GM12878 (cell line): Measurements from ENCODE around the gene TMEM217. TPM values are rescaled to one million over a fixed set of nuclear protein-coding genes. Genes with fewer than 3 reads are reported as not detected.

Experiments used
- ATAC-seq: fragments of 200-7000 bp; cut with Tn5 transposase; 3 replicates; pipeline ENCODE4 v1.9.1; 2020; ENCODE audit warnings: mild to moderate bottlenecking, moderate library complexity
- BruUV-seq: library from RNA; stranded (reverse); fragments of 400-500 nt; replicated peaks from 2 replicates; lab custom pipeline; 2021; lab: Mats Ljungman, UMichigan
- CTCF ChIA-PET: fragments of 300-600 bp; sonication (Branson Sonifier 250); formaldehyde crosslinking; extraction: SDS; loops from one replicate; lab custom pipeline; 2021; ENCODE audit warnings: inconsistent platforms; lab: Yijun Ruan, JAX
- POLR2A ChIA-PET: fragments of 350-600 bp; formaldehyde crosslinking; extraction: SDS; loops from one replicate; lab custom pipeline; 2021; ENCODE audit warnings: inconsistent platforms; lab: Charles Lee
- RAD21 ChIA-PET: fragments of 300-600 bp; sonication (Branson Sonifier 250); formaldehyde crosslinking; loops from one replicate; lab custom pipeline; 2023; ENCODE audit warnings: antibody characterized with exemption; ENCODE audit not compliant: unreplicated experiment; lab: Charles Lee
- SMC1A ChIA-PET: fragments of 300-600 bp; sonication (Branson Sonifier 250); formaldehyde crosslinking; loops from one replicate; lab custom pipeline; 2023; ENCODE audit not compliant: unreplicated experiment, uncharacterized antibody; lab: Charles Lee
- DNase-seq: peaks from one replicate; pipeline ENCODE4 v3.0.0-alpha.2; 2011; ENCODE audit warnings: low read depth, low spot score
- FAIRE-seq: peaks from 3 replicates; lab custom pipeline; 2011; peaks lifted over from hg19 to GRCh38; lab: Jason Lieb, UNC
- H2AFZ ChIP-seq: 2 replicates; pipeline ENCODE4 v1.6.0; 2011; ENCODE audit warnings: low read depth, low read length, control low read depth; ENCODE audit not compliant: control insufficient read depth
- H3K27ac ChIP-seq: 2 replicates; pipeline ENCODE4 v1.5.1; 2011; ENCODE audit warnings: control low read depth; ENCODE audit not compliant: control insufficient read depth, insufficient read depth
- H3K27me3 ChIP-seq, 2 experiments: replicated peaks in 1 of 2; 2 replicates each; pipeline versions ENCODE4 v1.6.0 to v1.6.1; 2011; ENCODE audit warnings: low read length in 1 of 2; ENCODE audit not compliant: control insufficient read depth in 2 of 2, insufficient read depth in 2 of 2
- H3K36me3 ChIP-seq, 2 experiments: 2 replicates each; pipeline ENCODE4 v1.5.1; 2011; ENCODE audit warnings: low read length in 1 of 2; ENCODE audit not compliant: control insufficient read depth in 2 of 2, insufficient read depth in 2 of 2
- H3K4me1 ChIP-seq: 2 replicates; pipeline ENCODE4 v1.6.1; 2011; ENCODE audit warnings: mild to moderate bottlenecking, low read length, moderate library complexity, mixed read lengths; ENCODE audit not compliant: control insufficient read depth, insufficient read depth
- H3K4me2 ChIP-seq: 2 replicates; pipeline ENCODE4 v1.6.0; 2011; ENCODE audit warnings: control low read depth; ENCODE audit not compliant: control insufficient read depth, insufficient read depth
- H3K4me3 ChIP-seq: fragments of 200-600 bp; sonication (generic); 2 replicates; pipeline ENCODE4 v1.5.1; 2016
- H3K79me2 ChIP-seq: 2 replicates; pipeline ENCODE4 v1.6.0; 2011; ENCODE audit warnings: low read length; ENCODE audit not compliant: control insufficient read depth, insufficient read depth
- H3K9ac ChIP-seq: 2 replicates; pipeline ENCODE4 v1.8.0; 2011; ENCODE audit warnings: low read length, control low read depth, mixed read lengths; ENCODE audit not compliant: control insufficient read depth, insufficient read depth
- H3K9me3 ChIP-seq: replicated peaks from 3 replicates; pipeline ENCODE4 v1.5.1; 2011; ENCODE audit warnings: mild to moderate bottlenecking, low read length; ENCODE audit not compliant: control insufficient read depth, insufficient read depth
- H4K20me1 ChIP-seq: 2 replicates; pipeline ENCODE4 v1.6.0; 2011; ENCODE audit not compliant: control insufficient read depth, insufficient read depth
- BMI1 ChIP-seq: fragments of 450-650 bp; IDR thresholded peaks from 2 replicates; pipeline ENCODE4 v1.6.1; 2016; ENCODE audit warnings: mild to moderate bottlenecking, moderate library complexity, borderline replicate concordance
- CREB1 ChIP-seq: IDR thresholded peaks from 2 replicates; pipeline ENCODE4 v1.6.1; 2012; ENCODE audit warnings: low read depth, mild to moderate bottlenecking, inconsistent platforms
- ESRRA ChIP-seq: IDR thresholded peaks from 2 replicates; pipeline ENCODE4 v1.6.1; 2012; ENCODE audit warnings: mild to moderate bottlenecking, low read length, improper control_type of control experiment
- FOS ChIP-seq: IDR thresholded peaks from 3 replicates; pipeline ENCODE4 v1.6.1; 2011; ENCODE audit warnings: borderline replicate concordance; ENCODE audit not compliant: insufficient read length; ENCODE audit errors: extremely low read depth
- HDAC2 ChIP-seq: fragments of 200-600 bp; sonication (generic); IDR thresholded peaks from 2 replicates; pipeline ENCODE4 v1.6.1; 2017
- HDAC6 ChIP-seq: fragments of 200-600 bp; sonication (generic); IDR thresholded peaks from one replicate; pipeline ENCODE4 v1.8.0; 2017; ENCODE audit warnings: antibody characterized with exemption; ENCODE audit not compliant: unreplicated experiment
- IRF4 ChIP-seq: IDR thresholded peaks from 2 replicates; pipeline ENCODE4 v1.6.1; 2011; ENCODE audit warnings: low read depth, low read length
- LARP7 ChIP-seq: fragments of 450-650 bp; IDR thresholded peaks from 2 replicates; pipeline ENCODE4 v1.6.1; 2017; ENCODE audit warnings: mild to moderate bottlenecking
- MYC ChIP-seq: IDR thresholded peaks from 2 replicates; pipeline ENCODE4 v1.6.1; 2011; ENCODE audit warnings: mild to moderate bottlenecking, low read length, moderate library complexity, inconsistent platforms; ENCODE audit not compliant: insufficient read depth, insufficient replicate concordance, insufficient read length, severe bottlenecking
- NFIC ChIP-seq: IDR thresholded peaks from 2 replicates; pipeline ENCODE4 v1.6.1; 2012; ENCODE audit warnings: low read depth, mild to moderate bottlenecking, inconsistent platforms, low read length, moderate library complexity
- RELA ChIP-seq: fragments of 450-650 bp; IDR thresholded peaks from 2 replicates; pipeline ENCODE4 v1.8.0; 2014; ENCODE audit warnings: borderline replicate concordance; ENCODE audit not compliant: partially characterized antibody
- RUNX3 ChIP-seq: IDR thresholded peaks from 2 replicates; pipeline ENCODE4 v1.6.1; 2012; ENCODE audit warnings: low read length, inconsistent platforms
- WRNIP1 ChIP-seq: IDR thresholded peaks from 2 replicates; pipeline ENCODE4 v1.6.1; 2011; ENCODE audit warnings: low read depth, low read length, improper control_type of control experiment, borderline replicate concordance
- ZNF217 ChIP-seq: fragments of 450-650 bp; IDR thresholded peaks from 2 replicates; pipeline ENCODE4 v1.6.1; 2017; ENCODE audit warnings: antibody characterized with exemption, mild to moderate bottlenecking
- ZZZ3 ChIP-seq: IDR thresholded peaks from 2 replicates; pipeline ENCODE4 v1.6.1; 2011; ENCODE audit warnings: low read depth; ENCODE audit not compliant: control insufficient read depth, insufficient read length
- WGBS: methylation state at CpG from one replicate; pipeline ENCODE4 v1.1.6; 2016; ENCODE audit warnings: low lambda C conversion rate; ENCODE audit not compliant: insufficient replicate concordance, insufficient coverage; ENCODE audit errors: missing lambda C conversion rate; 5-methylcytosine and 5-hydroxymethylcytosine counted together
- in situ Hi-C: fragments of 300-500 bp; cut with MboI; formaldehyde crosslinking; loops from 9 replicates; pipeline ENCODE4 v1.14.3; 2018; ENCODE audit warnings: mixed read lengths
- intact Hi-C: fragments of 100-400 bp; cut with micrococcal nuclease; formaldehyde crosslinking; loops from one replicate; pipeline ENCODE4 v1.14.2; 2022; ENCODE audit not compliant: unreplicated experiment
- polyA plus RNA-seq, 11 experiments: library from polyadenylated mRNA; depleted of rRNA in 4 of 11; unstranded in 6 of 11; stranded (reverse) in 5 of 11; fragments of >200 nt; fragmentation: Nextera tagmentation in 4 of 11; fragmentation: Illumina TruSeq in 1 of 11; extraction: Ambion mirVana in 4 of 11; extraction: Trizol in 1 of 11; gene quantifications; 1 replicate in 1 of 11; 2 replicates in 10 of 11; pipeline versions ENCODE4 v1.2.1 to v1.2.3, GENCODE V29; 2011 to 2016; ENCODE audit warnings: inconsistent platforms in 2 of 11, missing spikeins in 2 of 11, low read depth in 1 of 11
- total RNA-seq, 4 experiments: library from RNA; depleted of rRNA in 3 of 4; stranded (reverse); fragments of >200 nt in 3 of 4; fragmentation: Illumina TruSeq in 1 of 4; extraction: Trizol in 1 of 4; gene quantifications; 2 replicates each; pipeline versions ENCODE4 v1.2.1 to v1.2.3, GENCODE V29; 2013 to 2021
- TF ChIP-seq, protein P1 (sequence below): fragments of 450-650 bp; IDR thresholded peaks from 2 replicates; pipeline ENCODE4 v1.6.1; 2017; ENCODE audit warnings: mild to moderate bottlenecking
- TF ChIP-seq, protein P2 (sequence below): fragments of 150-350 bp; IDR thresholded peaks from 2 replicates; pipeline ENCODE4 v1.6.1; 2014; ENCODE audit warnings: mild to moderate bottlenecking, low read depth, low read length
- TF ChIP-seq, protein P3 (sequence below): IDR thresholded peaks from 2 replicates; pipeline ENCODE4 v1.6.1; 2012; ENCODE audit warnings: low read length, inconsistent platforms

The TMEM217 gene
- total and polyA plus RNA-seq, 10 of the 15 experiments (the other 5 are each of a cell fraction or from before 2014, with no cell fraction given) = 1.3 to 4.5 (median 2.3) TPM

DNA sequence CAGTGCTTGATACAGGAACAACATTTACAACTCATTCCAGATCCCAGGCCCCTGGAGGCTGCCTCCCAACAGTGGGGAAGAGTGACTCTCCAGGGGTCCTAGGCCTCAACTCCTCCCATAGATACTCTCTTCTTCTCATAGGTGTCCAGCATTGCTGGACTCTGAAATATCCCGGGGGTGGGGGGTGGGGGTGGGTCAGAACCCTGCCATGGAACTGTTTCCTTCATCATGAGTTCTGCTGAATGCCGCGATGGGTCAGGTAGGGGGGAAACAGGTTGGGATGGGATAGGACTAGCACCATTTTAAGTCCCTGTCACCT, 83.8 kb downstream of the TMEM217 start (continued):
- no peak for TF ChIP-seq MYC

DNA sequence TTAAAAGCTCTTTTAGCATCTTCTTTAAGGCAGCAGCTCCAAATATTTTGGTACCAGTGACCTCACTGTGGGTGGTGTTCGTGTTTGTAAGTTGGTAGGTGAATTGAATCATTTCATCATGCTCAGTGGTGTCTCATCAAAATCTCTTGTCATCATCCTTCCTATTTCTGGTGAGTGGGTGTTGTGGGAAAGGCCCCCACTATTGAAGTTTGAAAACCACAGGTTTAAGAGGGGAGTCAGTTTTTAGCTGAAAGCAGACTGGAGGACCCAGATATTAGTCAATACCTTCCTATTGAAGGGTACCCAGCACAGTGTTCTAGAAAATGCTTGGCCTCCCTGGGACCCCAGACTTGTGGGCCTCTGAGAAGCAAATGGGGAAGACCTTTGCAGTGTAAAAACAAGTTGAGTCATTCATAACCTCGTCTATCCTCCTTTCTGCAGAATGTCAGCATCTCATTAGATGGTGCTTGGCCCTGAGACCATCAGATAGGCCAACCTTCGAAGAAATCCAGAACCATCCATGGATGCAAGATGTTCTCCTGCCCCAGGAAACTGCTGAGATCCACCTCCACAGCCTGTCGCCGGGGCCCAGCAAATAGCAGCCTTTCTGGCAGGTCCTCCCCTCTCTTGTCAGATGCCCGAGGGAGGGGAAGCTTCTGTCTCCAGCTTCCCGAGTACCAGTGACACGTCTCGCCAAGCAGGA, 84.3 kb downstream of the TMEM217 start:
- H3K4me2 ChIP-seq = no peak overlapping the region
- H2AFZ ChIP-seq = no peak overlapping the region
- DNase-seq (no peak), ATAC-seq (no peak), FAIRE-seq (no peak)
- SMC1A ChIA-PET = interaction anchor here (0.8 to 12.2 kb wide), 13 partner anchors 7 to 408 kb away, joined by 3 to 266 read pairs (median 13); no protein-coding TSS in a partner anchor
- RAD21 ChIA-PET = interaction anchor here (1.0 to 8.3 kb wide), 6 partner anchors 13 to 154 kb away, joined by 3 to 255 read pairs (median 25); no protein-coding TSS in a partner anchor
- WGBS = 60% methylated on average over 9 of the region's 9 CpGs
- H3K4me1 ChIP-seq = peaks cover 31% of the 10 kb centered on the region
- H3K9ac ChIP-seq = no peak overlapping the region
- CTCF ChIA-PET = interaction anchor here (0.8 to 6.0 kb wide), 16 partner anchors 11 to 408 kb away, joined by 3 to 260 read pairs (median 6); partner anchors contain the start of gene C6orf89
- no TSS peak for BruUV-seq
- no peaks in the 10 kb centered on the region for H3K9me3 ChIP-seq
- H3K79me2 ChIP-seq = peaks cover 12% of the 10 kb centered on the region
- no peaks in the 10 kb centered on the region; the same call in 1 of the 2 replicates for H4K20me1 ChIP-seq
- no peak overlapping the region for H3K27ac ChIP-seq
- in situ Hi-C loops = loop anchor here (5.0 to 10.0 kb wide), 3 partner anchors 121 to 409 kb away; no protein-coding TSS in a partner anchor
- POLR2A ChIA-PET = interaction anchor here (4.1 kb wide), 1 partner anchor 124 kb away, joined by 43 read pairs; no protein-coding TSS in a partner anchor
- no peaks in the 10 kb centered on the region for H3K27me3 ChIP-seq
- no peak overlapping the region for H3K4me3 ChIP-seq
- H3K36me3 ChIP-seq = peaks cover 7 to 8% of the 10 kb centered on the region in 2 experiments
- intact Hi-C loops = loop anchor here (5.0 to 10.0 kb wide), 3 partner anchors 61 to 409 kb away; partner anchors contain the start of gene C6orf89
- no peak for TF ChIP-seq IRF4
- peak; percentile 84 for TF ChIP-seq RUNX3
- TF ChIP-seq HDAC2 = no peak
- no peak for TF ChIP-seq WRNIP1
- TF ChIP-seq FOS = no peak
- no peak for TF ChIP-seq LARP7
- no peak for TF ChIP-seq ZNF217
- TF ChIP-seq NFIC = peak; percentile 43; the same call in 1 of the 2 replicates
- no peak for TF ChIP-seq ZZZ3
- no peak for TF ChIP-seq ESRRA
- peak; percentile 49; the same call in 1 of the 2 replicates for TF ChIP-seq CREB1
- TF ChIP-seq RELA = no peak
- TF ChIP-seq, protein P1, sequence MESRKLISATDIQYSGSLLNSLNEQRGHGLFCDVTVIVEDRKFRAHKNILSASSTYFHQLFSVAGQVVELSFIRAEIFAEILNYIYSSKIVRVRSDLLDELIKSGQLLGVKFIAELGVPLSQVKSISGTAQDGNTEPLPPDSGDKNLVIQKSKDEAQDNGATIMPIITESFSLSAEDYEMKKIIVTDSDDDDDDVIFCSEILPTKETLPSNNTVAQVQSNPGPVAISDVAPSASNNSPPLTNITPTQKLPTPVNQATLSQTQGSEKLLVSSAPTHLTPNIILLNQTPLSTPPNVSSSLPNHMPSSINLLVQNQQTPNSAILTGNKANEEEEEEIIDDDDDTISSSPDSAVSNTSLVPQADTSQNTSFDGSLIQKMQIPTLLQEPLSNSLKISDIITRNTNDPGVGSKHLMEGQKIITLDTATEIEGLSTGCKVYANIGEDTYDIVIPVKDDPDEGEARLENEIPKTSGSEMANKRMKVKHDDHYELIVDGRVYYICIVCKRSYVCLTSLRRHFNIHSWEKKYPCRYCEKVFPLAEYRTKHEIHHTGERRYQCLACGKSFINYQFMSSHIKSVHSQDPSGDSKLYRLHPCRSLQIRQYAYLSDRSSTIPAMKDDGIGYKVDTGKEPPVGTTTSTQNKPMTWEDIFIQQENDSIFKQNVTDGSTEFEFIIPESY = no peak
- TF ChIP-seq, protein P2, sequence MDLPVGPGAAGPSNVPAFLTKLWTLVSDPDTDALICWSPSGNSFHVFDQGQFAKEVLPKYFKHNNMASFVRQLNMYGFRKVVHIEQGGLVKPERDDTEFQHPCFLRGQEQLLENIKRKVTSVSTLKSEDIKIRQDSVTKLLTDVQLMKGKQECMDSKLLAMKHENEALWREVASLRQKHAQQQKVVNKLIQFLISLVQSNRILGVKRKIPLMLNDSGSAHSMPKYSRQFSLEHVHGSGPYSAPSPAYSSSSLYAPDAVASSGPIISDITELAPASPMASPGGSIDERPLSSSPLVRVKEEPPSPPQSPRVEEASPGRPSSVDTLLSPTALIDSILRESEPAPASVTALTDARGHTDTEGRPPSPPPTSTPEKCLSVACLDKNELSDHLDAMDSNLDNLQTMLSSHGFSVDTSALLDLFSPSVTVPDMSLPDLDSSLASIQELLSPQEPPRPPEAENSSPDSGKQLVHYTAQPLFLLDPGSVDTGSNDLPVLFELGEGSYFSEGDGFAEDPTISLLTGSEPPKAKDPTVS = no peak
- no peak for TF ChIP-seq HDAC6
- TF ChIP-seq BMI1 = no peak
- TF ChIP-seq, protein P3, sequence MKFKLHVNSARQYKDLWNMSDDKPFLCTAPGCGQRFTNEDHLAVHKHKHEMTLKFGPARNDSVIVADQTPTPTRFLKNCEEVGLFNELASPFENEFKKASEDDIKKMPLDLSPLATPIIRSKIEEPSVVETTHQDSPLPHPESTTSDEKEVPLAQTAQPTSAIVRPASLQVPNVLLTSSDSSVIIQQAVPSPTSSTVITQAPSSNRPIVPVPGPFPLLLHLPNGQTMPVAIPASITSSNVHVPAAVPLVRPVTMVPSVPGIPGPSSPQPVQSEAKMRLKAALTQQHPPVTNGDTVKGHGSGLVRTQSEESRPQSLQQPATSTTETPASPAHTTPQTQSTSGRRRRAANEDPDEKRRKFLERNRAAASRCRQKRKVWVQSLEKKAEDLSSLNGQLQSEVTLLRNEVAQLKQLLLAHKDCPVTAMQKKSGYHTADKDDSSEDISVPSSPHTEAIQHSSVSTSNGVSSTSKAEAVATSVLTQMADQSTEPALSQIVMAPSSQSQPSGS = 0 out of 2 replicates have a peak, but pooled peaks have one; percentile 17
